LNCaP clone FGC (cell line): ENCODE results near the gene COQ9.

Source experiments
- DNase-seq: peaks from one replicate; pipeline ENCODE4 v3.0.0-alpha.2; 2011; ENCODE audit warnings: low read depth
- H3K4me3 ChIP-seq: 2 replicates; pipeline ENCODE4 v1.5.1; 2011; ENCODE audit warnings: mild to moderate bottlenecking, low read depth, low read length, control low read depth
- CTCF ChIP-seq: IDR thresholded peaks from 2 replicates; pipeline ENCODE4 v1.5.1; 2012; ENCODE audit warnings: mild to moderate bottlenecking; ENCODE audit not compliant: control insufficient read depth, insufficient read depth; ENCODE audit errors: extremely low read depth

The COQ9 gene

GRCh38 chr16:57407521-57408353, 39.5 kb upstream of the COQ9 start:
- no peak for DNase-seq
- TF ChIP-seq CTCF: no peak

GRCh38 chr16:57409065-57409464, 38.2 kb upstream of the COQ9 start:
- TF ChIP-seq CTCF: no peak
- H3K4me3 ChIP-seq: no peak overlapping the region
- no peak for DNase-seq

More at GRCh38 chr16:57407521-57408353, 39.5 kb upstream of the COQ9 start:
- H3K4me3 ChIP-seq: no peak overlapping the region

DNA sequence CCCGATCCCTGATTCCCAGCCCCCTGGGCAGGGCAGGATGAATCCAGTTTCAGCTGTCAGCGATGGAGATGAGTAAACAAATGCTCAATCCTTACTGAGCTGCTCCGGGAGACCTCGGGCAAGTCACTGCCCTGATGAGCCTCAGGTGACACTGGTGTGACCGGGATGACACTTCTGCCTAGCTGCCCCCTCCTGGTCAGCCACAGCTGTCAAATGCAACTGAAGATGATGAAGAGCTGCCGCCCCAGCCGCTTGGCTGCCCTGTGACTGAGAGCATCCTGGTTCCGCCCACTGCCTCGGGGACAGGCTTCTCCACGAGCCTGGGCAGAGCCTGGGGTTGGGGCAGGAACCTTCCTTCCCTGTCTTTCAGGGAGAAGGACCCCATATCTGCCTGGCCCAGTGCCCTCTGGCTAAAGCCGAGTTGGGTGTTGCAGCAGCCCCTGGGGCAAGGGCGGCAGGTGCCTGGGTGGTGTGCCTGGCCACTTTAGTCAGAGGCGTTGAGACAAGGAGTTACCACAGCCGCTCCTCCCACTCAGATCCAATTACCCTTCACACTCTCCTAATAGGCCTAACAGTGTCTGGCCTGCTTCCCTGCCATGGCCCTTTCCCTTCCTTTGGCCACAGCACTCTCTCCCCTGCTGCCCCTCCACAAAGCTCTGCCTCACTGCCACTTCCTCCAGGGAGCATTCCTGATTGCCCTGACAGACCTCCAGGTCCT, 37.2 kb upstream of the COQ9 start:
- no peak for TF ChIP-seq CTCF
- no peak for DNase-seq
- no peak overlapping the region for H3K4me3 ChIP-seq

- TF ChIP-seq CTCF: no peak
- DNase-seq: no peak
- H3K4me3 ChIP-seq: no peak overlapping the region
Measured at GRCh38 chr16:57411362-57411976, 35.8 kb upstream of the COQ9 start.

GRCh38 chr16:57412584-57412983, 34.7 kb upstream of the COQ9 start:
- TF ChIP-seq CTCF: no peak
- H3K4me3 ChIP-seq: no peak overlapping the region
- no peak for DNase-seq

DNA sequence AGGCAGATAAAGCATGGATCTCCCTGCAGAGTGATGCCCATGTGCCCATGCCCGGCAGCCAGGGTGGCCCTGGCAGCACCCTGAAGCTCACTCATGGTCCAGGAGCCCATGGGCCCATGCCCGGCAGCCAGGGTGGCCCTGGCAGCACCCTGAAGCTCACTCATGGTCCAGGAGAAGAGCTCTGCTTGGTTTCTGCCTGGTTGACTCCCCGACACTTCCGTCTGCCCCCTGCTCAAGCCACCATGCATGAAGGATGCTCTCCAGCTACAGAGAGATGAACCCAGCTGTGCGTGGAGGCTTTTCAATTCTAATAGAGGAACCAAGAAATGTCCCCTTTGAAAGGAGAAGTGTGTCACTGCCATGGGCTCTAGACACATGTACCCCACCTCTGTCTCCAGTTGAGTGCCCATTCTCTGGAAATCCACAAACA, 34.0 kb upstream of the COQ9 start:
- no peak for DNase-seq
- TF ChIP-seq CTCF: no peak
- H3K4me3 ChIP-seq: no peak overlapping the region
